NAMALWA (cell line): ENCODE measurements around the gene SHTN1.
A peak's percentile ranks its signal among the peaks of the same experiment; 100 is the strongest.

Experiments
- DNase-seq: peaks from one replicate; pipeline ENCODE4 v3.0.0-alpha.2; 2015; ENCODE audit warnings: low spot score

Gene SHTN1, protein sequence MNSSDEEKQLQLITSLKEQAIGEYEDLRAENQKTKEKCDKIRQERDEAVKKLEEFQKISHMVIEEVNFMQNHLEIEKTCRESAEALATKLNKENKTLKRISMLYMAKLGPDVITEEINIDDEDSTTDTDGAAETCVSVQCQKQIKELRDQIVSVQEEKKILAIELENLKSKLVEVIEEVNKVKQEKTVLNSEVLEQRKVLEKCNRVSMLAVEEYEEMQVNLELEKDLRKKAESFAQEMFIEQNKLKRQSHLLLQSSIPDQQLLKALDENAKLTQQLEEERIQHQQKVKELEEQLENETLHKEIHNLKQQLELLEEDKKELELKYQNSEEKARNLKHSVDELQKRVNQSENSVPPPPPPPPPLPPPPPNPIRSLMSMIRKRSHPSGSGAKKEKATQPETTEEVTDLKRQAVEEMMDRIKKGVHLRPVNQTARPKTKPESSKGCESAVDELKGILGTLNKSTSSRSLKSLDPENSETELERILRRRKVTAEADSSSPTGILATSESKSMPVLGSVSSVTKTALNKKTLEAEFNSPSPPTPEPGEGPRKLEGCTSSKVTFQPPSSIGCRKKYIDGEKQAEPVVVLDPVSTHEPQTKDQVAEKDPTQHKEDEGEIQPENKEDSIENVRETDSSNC

DNA sequence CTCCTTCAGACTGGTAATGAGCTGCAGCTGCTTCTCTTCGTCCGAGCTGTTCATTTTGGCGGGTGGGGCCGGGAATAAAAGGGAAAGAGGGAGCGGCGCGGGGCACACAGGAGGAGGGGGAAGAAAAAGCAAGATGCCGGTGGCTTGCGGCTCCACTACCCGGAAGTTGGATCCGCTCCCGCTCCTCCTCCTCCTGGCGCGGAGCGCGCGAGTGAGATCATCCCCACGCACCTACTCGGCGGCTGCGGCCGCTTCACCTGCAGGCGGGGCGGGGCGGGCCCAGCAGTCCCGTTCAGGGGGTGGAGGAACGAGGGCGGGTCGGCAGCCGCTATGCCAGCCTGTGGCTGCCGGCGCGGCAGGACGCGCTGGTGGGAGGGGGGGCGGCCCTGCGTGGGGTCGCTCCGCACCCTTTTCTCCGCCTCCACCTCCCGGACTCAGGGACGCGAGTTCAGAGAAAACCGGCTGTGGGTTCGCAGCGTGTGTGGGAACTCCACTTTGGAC is at the start of gene SHTN1:
Gene SHTN1, minus strand, starts transcription at position 162 of the 501 bp plus-strand sequence. Its CDS starts 108 bp downstream, at position 54.
- DNase-seq: no peak

DNA sequence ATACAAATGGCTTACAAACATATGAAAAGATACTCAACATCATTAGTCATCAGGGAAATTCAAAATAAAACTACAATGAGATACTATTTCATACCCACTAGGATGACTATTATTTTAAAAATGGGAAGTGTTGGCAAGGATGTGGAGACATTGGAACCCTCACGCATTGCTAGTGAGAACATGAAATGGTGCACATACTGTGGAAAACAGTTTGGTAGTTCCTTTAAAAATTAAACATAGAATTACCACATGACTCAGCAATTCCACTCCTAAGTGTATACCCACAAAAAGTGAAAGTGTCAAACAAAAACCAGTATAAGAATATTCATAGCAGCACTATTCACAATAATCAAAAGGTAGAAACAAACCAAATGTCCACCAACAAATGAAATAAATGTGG is 48.5 kb upstream of the SHTN1 start:
- no peak for DNase-seq

DNA sequence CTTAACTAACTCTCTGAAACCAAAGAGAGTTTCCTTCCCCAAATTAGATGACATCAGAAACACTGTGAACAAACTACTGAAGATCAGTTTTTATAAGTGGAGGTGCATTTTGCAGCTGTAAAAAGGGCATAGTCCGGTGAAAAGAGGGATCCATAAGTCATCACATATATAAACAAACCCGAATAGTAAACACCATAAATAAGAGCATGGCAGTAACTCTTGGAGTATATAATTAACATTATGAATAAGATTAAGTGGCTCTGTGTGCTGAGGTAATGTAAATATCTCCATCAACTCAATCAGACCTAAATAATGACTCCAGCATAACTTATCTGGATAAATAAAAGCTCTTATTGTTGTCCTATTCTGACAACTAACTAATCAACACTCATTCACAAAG is 43.0 kb upstream of the SHTN1 start:
- no peak for DNase-seq

DNA sequence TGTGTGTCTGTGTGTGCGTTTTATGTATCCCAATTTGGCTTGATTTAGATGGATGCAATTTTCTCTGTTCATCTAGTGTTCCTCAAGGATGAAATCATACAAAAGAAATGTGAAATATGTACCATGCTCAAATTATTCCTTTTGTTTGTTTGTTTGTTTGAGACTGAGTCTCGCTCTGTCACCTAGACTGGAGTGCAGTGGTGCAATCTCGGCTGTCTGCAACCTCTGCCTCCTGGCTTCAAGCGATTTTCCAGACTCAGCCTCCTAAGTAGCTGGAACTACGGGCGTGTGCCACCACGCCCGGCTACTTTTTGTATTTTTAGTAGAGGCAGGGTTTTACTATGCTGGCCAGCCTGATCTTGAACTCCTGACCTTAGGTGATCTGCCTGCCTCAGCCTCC is 11.3 kb upstream of the SHTN1 start:
- DNase-seq: no peak

DNA sequence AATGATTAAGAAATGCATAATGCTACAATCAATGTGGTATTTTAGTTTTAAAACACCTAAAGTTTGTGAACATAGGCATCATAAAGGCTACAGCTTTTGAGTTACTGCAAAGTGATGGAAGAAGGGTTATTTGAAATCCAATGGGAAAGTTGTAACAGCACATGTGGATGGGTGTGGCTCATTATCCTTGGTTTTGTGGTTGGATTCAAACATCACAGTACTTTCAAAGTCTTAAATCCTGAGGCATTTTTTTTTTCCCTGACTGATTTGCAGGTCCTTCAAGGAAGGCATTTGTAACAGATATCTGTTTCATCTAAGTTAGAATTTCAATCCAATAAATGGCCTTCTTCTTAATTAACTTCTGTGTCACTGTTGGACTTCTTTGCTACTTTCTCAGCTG is 9.8 kb upstream of the SHTN1 start:
- no peak for DNase-seq

DNA sequence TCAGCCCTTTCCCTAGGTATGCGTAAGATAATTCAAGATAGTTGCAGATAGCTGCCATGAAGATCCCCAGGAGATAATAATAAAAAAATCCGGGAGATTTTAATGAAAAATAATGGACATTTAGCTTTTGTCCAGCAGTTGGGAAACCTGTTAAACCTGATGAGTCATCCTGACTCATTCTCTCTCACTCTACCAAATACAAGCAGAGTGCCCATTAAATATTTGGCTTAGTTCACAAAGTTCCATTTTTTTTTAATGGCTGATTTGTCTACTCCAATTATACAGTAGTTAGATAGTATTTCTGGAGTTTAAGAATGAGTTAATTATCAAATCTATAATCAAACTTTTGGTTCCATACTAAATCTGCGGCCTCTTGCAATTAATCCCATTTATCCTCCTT is 2.1 kb upstream of the SHTN1 start:
- DNase-seq: no peak

DNA sequence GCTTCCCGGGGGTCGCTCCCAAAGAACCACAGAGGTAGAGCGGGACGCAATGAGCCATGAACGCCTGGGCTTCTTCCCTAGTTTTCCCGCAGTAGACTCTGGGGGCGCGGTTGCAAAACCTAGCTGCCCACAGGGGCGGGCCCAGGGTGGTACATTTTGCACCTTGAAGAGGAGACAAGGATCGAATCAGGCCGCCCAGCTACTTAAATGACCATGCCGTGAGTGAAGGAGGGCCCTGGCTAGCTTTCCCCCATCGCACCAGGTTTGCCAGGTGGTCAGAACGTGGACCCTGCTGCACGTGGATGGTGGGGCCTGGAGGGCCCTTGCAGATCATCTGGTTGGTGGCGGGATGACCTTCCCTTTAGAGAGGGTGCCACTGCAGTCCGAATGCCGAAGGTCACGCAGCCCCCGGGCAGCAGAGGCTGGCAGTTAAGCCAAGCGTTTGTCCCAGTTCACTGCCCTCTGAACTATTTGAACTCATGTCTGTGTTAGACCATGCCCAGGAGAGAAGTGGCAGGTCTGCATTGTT is 604 bp upstream of the SHTN1 start:
- no peak for DNase-seq

DNA sequence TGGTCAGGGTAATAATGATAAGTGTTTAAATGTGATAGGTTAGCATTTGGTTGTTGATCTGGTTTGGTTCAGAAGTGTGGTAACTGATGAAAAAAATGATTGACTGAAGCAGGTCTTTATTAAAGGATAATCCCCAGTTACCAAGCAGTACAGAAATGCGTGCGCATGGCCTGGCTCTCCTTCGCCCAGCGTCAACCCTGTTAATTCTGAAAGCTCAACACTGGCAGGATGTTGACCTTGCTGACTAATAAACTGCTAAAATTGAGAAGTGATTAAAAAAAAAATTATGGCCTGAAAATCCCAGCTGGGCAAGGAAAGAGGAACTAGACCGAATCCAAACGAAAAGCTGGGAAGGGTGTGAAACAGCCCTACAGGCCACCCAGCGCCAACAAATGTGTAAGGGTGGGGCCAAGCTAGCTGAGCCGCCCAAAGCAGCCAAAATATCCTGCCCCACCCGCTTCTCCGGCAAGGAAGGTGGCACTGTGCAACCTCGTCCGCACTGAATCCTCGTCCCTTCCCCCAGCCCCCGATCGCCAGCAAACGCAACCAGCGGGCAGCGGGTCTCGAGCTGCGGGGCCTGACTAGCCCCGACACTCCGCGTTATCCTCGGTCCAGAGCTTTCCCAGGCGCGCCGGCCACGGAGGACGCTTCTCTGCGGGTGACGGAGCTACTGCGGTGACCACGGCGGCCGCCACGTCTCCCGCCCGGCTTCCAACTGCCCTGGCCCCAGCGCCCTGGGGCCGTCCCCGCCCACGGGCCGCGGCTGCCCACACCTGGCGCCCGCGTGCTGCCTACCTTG is 561 bp downstream of the SHTN1 start:
- no peak for DNase-seq

DNA sequence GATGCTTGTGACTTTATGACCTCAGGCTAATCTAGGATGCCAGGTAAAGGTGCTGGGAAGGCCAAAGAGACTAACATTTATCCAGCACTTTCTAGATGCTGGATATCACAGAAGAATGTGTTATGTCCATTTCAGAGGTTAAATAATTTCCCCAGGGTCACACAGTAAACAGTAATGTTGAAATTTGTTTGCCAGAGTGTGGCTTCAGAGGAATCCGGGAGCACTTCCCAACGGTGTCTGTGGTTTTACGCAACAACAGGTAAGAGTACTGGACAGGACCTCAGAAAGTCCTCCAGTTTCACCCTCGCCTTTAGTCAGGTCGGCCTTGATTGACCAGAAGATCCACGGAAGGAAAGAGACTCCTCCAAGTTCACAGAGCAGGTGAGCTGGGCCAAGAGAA is 1.7 kb downstream of the SHTN1 start:
- DNase-seq: no peak

DNA sequence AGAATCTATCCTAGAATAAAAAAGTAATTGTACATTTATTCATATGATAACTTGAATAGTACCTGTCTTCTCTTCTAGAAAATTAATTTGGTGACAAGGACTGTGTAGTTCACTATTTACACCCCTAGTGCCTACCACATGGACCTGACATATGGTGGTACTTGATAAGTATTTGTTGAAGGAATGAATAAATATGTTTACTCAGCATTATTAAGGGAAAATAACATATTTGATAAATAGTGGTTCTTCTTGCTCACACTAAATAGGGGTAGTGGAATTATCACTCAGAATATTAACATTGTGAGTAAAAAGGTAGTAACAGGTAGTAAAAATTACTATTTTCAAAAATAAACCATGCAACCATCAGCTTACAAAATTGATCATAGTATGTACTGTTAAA is 2.8 kb downstream of the SHTN1 start:
- DNase-seq: no peak

DNA sequence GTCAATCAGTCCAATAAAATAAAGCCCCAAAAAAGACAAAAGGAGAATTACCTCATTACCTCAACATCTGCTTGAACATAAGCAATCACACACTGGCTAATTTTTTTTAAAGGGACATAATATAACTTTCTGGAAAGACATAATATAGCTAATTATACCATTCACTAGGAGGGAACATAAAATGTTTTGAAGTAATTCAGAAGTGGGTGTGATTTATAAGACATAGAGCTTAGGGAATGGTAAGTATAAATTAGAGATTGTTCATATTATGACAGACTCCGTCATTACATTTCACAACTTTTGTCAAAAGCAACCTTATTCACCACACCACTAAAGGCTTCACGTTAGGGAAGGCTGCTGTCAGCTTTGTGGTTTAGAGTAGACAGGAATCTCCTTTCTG is 3.8 kb downstream of the SHTN1 start:
- no peak for DNase-seq

DNA sequence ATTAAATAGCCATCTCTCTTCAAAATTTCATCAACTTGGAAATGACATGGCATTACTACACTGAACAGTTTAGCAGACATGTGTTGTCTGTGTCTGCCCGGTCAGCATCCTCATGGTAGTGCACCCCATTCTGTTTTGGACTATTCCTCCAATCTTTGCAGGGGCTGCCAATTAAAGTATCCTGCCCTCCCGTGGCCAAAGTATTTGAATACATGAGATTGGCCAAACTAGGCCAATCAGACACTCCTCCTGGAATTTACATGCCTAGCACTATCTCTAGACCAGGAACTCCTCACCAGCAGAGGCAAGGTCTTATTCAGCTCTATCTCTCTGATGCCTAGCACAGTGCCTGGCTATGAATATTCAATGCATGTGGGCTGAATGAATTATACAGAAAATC is 4.4 kb downstream of the SHTN1 start:
- DNase-seq: peak; percentile 16

DNA sequence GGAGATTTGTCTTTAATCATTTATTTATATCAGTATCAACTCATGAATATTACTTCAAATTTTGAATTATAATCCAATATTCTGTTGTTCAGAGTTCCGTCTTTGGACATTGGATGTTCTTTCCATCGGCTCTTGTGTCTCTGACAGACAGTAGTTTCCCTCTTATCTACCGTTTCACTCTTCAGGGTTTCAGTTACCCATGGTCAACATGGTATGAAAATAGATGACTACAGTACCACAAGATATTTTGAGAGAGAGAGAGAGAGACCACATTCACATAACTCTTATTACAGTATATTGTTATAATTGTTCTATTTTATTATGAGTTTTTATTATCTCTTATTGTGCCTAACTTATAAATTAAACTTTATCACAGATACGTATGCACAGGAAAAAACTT is 6.8 kb downstream of the SHTN1 start:
- DNase-seq: no peak

DNA sequence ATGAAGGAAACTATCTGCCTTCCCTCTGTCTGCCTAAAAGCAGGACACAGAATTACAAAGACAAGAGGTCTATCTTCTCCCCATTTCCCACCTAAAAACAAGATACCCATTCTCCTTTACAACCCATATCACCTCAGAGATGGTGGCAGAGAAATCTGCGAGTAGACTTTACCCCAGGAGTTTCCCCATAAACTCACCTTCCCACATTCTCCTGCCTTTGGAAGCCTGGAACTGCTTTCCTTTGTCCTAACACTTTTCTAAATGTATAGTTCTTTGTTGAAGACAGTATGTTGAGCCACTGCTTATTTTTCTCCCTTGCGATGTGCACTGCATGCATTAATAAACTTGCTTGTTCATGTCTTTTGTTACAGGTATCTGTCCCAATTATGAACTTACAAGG is 8.0 kb downstream of the SHTN1 start:
- DNase-seq: no peak

DNA sequence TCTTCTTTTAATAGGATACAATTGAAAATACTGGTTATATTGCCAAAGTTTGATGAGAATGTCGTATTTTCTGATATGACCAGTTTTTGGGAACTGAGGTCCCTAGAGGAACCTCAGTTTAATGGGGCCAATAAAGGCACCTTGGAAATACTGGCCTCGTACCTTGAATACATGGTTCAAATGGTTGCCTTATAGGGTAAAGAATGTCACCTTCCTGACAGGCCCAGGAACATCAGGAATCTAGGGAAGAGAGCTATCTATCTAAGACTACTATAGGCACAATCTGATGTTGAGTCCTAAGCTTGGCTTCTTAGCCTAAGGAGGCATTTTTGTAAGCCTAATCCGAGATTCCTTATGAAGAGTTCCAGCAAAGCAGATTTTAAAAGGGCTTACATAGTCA is 9.3 kb downstream of the SHTN1 start:
- DNase-seq: no peak

DNA sequence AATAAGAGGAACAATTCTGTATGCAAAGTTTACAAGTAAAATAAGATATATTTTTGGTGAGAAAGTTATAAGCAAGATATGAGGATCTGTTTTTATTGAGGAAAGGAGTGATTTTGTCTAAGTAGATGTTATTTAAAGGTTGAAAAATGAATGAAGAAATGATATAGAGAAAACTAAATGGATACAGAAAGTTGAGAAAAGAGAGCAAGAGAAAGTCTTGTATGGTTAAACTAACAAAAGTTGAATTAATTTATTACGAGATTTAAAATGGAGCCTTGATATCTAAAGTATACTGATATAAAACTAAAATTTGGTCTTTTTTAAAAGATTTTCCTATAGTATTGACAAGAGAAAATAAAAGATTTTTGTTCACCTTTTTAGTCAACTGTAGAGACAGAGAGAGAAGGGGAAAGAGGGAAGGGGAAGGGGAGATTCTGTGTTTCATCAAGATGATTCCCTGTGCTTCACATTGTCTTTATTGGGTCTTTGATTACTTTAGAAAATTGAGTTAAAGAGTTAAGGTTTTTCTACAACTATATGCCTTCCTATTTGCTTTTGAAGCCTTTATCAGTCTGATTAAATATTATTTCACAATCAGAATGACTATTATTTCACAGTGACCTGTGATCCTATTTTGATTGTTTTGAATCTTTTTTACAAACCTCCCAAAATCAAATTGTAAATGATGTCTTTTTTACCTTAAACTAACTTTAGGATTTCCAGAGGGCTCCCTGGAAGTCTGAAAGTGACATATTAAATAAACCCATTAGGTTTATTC is 10.7 kb downstream of the SHTN1 start:
- DNase-seq: no peak

DNA sequence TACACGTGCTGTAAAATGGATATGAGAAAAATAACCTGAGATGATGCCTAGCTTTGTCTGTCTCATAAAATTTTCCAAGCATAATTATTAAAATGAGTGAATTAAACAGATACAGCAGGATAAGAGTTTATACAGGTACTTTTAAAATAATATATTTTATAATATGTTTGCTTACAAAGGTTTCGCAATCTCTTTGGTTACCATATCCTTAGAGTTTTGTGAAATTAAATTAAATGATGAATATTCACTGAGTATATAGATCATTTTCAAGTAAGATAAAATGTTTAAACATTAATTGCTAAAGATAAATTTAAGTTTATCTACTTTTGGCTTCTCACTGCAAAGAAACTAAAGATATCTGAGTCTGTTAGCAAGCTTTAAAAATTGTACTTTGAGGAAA is 11.4 kb downstream of the SHTN1 start:
- DNase-seq: no peak

DNA sequence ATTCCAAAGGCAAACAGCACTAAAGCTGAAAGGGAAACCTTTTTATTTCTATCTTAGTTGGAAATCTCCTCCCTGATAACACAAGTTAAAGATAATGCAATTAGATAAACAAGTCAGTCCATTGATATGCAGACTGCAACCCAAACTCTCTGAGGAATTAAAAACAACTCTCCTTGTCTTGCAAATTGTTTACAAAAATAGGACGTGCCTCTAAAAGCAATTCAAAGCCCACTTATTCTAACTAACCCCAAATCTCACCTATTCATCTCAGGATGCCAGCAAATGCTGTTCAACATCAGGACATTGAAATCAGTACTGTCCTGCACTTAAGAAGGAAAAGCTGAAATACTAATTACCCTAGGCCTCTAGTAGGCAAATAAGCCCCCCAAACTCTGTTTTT is 12.8 kb downstream of the SHTN1 start:
- DNase-seq: no peak

DNA sequence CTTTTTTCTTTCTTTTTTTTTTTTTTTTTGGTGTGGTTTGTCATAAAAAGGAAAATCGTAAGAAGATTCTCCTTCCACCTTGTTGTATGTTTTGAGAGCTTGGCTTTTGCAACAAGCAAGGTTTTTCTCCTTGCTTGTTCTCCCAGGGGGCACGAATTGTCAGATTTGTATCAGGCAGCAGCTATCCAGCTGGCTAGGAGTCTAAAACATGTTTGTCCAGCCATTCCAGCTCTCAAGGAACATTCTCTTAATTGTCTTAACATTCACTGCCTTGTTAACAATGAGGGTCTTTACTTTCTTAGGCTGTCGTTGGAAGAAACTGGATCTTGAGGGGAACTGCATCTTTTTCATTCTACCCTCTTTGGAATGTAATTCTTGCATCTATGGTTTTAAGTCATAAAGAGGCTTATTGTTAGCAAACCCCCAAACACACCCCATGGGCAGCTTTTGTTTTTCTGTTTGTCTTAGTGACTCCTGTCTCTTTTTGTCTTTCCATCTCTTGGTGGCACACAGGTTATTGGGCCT is 14.6 kb downstream of the SHTN1 start:
- DNase-seq: no peak

DNA sequence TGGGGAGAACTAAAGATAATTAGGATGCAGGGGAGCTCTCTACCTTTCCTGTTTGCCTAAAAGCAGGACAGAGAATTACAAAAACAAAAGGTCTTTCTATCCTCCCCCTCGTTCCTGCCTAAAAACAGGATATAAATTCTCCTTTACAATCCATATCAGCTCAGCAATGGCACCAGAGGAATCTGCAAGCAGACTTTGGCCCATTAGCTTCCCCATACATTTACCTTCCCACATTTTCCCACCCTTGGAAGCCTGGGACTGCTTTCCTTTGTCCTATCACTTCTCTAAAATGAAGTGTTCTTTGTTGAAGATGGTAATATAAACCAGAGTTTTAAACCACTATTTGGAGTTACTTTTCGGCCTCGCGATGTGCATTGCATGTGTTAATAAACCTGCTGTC is 15.5 kb downstream of the SHTN1 start:
- DNase-seq: no peak

DNA sequence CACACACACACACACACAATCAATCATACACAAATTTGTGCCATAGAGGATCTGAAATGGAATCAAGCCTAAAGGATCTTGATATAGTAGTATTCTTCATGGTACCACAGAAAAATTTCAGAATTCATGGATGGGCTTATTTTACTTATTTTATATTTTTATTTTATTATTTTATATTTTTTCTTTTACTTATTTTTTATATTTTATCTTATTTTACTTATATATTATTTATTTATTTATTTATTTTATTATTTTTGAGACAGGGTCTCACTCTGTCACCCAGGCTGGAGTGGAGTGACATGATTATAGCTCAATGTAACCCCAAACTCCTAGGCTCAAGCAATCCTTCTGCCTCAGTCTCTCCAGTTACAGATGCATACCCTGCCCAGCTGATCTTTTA is 16.7 kb downstream of the SHTN1 start:
- DNase-seq: no peak

DNA sequence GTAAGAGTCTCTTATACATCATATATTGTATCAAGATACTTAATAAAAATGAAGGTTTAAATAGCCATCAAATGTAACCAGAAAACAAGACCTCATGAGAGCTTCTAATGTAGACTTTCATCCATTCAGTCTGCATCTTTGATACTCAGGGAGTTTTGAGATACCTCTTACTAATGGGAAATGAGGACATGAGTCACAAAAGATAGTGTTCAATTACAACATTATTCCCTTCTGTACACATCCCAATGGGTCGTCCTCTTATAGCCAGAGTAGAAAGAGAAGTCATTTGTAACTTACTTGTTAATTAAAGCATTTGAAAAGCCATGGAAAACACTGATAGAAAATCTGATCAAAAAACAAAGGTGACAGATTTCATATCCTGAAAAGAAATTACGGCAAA is 19.4 kb downstream of the SHTN1 start:
- no peak for DNase-seq
